Trophoblast cell (in vitro differentiated cells and primary cell): Measurements from ENCODE around the gene ARAP2.

Experiments used
- DNase-seq, 2 donors: peaks; one replicate each; pipeline ENCODE4 v3.0.0-alpha.2; 2016
- H2AFZ ChIP-seq: 2 replicates; pipeline ENCODE4 v1.6.1; 2013; ENCODE audit warnings: low read length, moderate library complexity, mild to moderate bottlenecking; ENCODE audit not compliant: insufficient read depth, poor library complexity
- H2AK5ac ChIP-seq: 2 replicates; pipeline ENCODE4 v1.6.1; 2013; ENCODE audit warnings: mild to moderate bottlenecking, low read length
- H2BK120ac ChIP-seq: 2 replicates; pipeline ENCODE4 v1.6.1; 2013; ENCODE audit warnings: low read length, mild to moderate bottlenecking, moderate library complexity; ENCODE audit not compliant: insufficient read depth, poor library complexity
- H2BK12ac ChIP-seq: 2 replicates; pipeline ENCODE4 v1.6.1; 2013; ENCODE audit warnings: mild to moderate bottlenecking, low read length, moderate library complexity
- H2BK5ac ChIP-seq: 2 replicates; pipeline ENCODE4 v1.6.1; 2013; ENCODE audit warnings: low read length, low read depth, moderate library complexity, mild to moderate bottlenecking; ENCODE audit not compliant: poor library complexity
- H3K14ac ChIP-seq: 2 replicates; pipeline ENCODE4 v1.6.1; 2013; ENCODE audit warnings: mild to moderate bottlenecking, low read length
- H3K18ac ChIP-seq: 2 replicates; pipeline ENCODE4 v1.6.1; 2013; ENCODE audit warnings: mild to moderate bottlenecking, low read length
- H3K23ac ChIP-seq: 2 replicates; pipeline ENCODE4 v1.6.1; 2013; ENCODE audit warnings: low read length
- H3K27ac ChIP-seq: 2 replicates; pipeline ENCODE4 v1.5.1; 2013; ENCODE audit warnings: low read depth, mild to moderate bottlenecking, inconsistent platforms, low read length, moderate library complexity
- H3K27me3 ChIP-seq: 2 replicates; pipeline ENCODE4 v1.6.1; 2013; ENCODE audit warnings: inconsistent platforms, mild to moderate bottlenecking, low read length, moderate library complexity; ENCODE audit not compliant: insufficient read depth
- H3K36me3 ChIP-seq, 2 experiments: 1 replicate in 1 of 2; 2 replicates in 1 of 2; pipeline ENCODE4 v1.6.1; 2013; ENCODE audit warnings: low read length in 2 of 2, mild to moderate bottlenecking in 2 of 2, moderate library complexity in 1 of 2; ENCODE audit not compliant: insufficient read depth in 2 of 2, control insufficient read depth in 1 of 2
- H3K4ac ChIP-seq: 2 replicates; pipeline ENCODE4 v1.6.1; 2013; ENCODE audit warnings: low read depth, mild to moderate bottlenecking, low read length, moderate library complexity
- H3K4me1 ChIP-seq, 2 experiments: 1 replicate in 1 of 2; 2 replicates in 1 of 2; pipeline ENCODE4 v1.6.1; 2013; ENCODE audit warnings: low read length in 2 of 2, mild to moderate bottlenecking in 2 of 2, moderate library complexity in 1 of 2; ENCODE audit not compliant: insufficient read depth in 2 of 2, control insufficient read depth in 1 of 2
- H3K4me2 ChIP-seq: 2 replicates; pipeline ENCODE4 v1.6.1; 2013; ENCODE audit warnings: inconsistent platforms, mild to moderate bottlenecking, low read length, moderate library complexity
- H3K4me3 ChIP-seq: 2 replicates; pipeline ENCODE4 v1.5.1; 2013; ENCODE audit warnings: mild to moderate bottlenecking, low read depth, low read length, inconsistent platforms
- H3K79me1 ChIP-seq: one replicate; pipeline ENCODE4 v1.6.1; 2013; ENCODE audit warnings: low read length
- H3K79me2 ChIP-seq: 2 replicates; pipeline ENCODE4 v1.6.1; 2013; ENCODE audit warnings: low read length, mild to moderate bottlenecking; ENCODE audit not compliant: control insufficient read depth, insufficient read depth, poor library complexity
- H3K9ac ChIP-seq: 2 replicates; pipeline ENCODE4 v1.6.1; 2013; ENCODE audit warnings: mild to moderate bottlenecking, low read length
- H3K9me3 ChIP-seq: 2 replicates; pipeline ENCODE4 v1.6.1; 2013; ENCODE audit warnings: low read depth, mild to moderate bottlenecking, control low read depth, inconsistent platforms, low read length; ENCODE audit not compliant: insufficient read depth
- H4K12ac ChIP-seq: 2 replicates; pipeline ENCODE4 v1.6.1; 2013; ENCODE audit warnings: low read depth, mild to moderate bottlenecking, low read length, moderate library complexity
- H4K8ac ChIP-seq: 2 replicates; pipeline ENCODE4 v1.6.1; 2013; ENCODE audit warnings: low read depth, mild to moderate bottlenecking, low read length, moderate library complexity
- H4K91ac ChIP-seq: one replicate; pipeline ENCODE4 v1.6.1; 2013; ENCODE audit warnings: low read depth, mild to moderate bottlenecking, low read length, moderate library complexity
- WGBS: extraction: QIAGEN DNeasy Blood & Tissue Kit; methylation state at CpG from one replicate; pipeline ENCODE4 v1.1.7; 2013; ENCODE audit warnings: missing lambda C conversion rate; ENCODE audit not compliant: insufficient read length, insufficient coverage; ENCODE audit errors: extremely low coverage; 5-methylcytosine and 5-hydroxymethylcytosine counted together

The ARAP2 gene

DNA sequence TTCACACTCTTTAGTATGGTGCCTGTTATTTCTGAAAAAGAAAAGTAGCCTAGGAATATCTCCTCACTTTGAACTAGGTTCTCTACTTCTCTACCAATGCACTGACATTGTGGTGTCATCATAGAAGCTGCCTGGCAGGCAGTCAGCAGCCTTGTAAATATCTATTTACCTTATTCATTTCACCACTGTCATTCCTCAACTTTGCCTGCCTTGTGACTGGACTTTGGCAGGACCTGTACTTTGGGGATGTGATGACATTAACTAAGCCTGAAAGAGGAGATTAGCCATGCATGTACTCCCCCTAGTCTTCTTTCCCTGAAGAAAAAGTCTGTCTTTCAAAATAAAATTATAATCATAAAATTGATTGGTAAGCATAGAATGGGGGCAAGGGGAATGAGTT is 207.2 kb downstream of the ARAP2 start:
- H3K4me3 ChIP-seq = no peak overlapping the region
- H4K12ac ChIP-seq = no peak overlapping the region
- H3K9ac ChIP-seq = peak overlapping the region; percentile 43
- no peak overlapping the region for H3K4me2 ChIP-seq
- no peak overlapping the region for H2AK5ac ChIP-seq
- H3K27me3 ChIP-seq = no peaks in the 10 kb centered on the region
- no peaks in the 10 kb centered on the region for H3K36me3 ChIP-seq
- no peaks in the 10 kb centered on the region for H3K79me2 ChIP-seq
- H3K4me1 ChIP-seq = no peaks in the 10 kb centered on the region
- no peak overlapping the region for H2BK12ac ChIP-seq
- DNase-seq = no peak
- no peak overlapping the region for H2BK5ac ChIP-seq
- H3K23ac ChIP-seq = no peak overlapping the region
- no peak overlapping the region for H4K8ac ChIP-seq
- H3K9me3 ChIP-seq = no peaks in the 10 kb centered on the region
- no peak overlapping the region for H4K91ac ChIP-seq
- H3K4ac ChIP-seq = no peak overlapping the region
- H3K27ac ChIP-seq = no peak overlapping the region
- no peak overlapping the region for H3K18ac ChIP-seq
- no peaks in the 10 kb centered on the region for H3K79me1 ChIP-seq
- H2AFZ ChIP-seq = no peak overlapping the region
- H3K14ac ChIP-seq = no peak overlapping the region
- H2BK120ac ChIP-seq = no peak overlapping the region

DNA sequence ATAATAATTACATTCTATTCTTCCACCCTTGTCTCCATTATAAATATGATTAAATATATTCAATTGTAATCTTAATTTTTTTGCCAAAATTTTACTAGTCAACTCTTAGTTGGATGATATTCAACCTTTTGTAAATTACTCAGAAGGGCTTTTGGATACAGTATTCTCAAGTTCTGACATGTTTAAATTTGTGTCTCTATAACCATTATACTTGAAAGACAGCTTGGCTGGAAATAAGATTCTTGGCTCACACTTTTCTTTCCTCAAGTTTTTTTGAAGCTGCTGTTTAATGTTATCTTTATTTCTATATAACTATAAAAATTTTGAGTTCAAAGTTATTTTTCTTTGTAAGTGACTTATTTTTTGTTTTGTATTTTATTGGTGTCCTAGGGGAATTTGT is 214.4 kb downstream of the ARAP2 start:
- no peak overlapping the region for H2BK120ac ChIP-seq
- no peak overlapping the region for H4K12ac ChIP-seq
- H2BK12ac ChIP-seq = no peak overlapping the region
- no peaks in the 10 kb centered on the region for H3K79me2 ChIP-seq
- no peaks in the 10 kb centered on the region for H3K27me3 ChIP-seq
- H3K4me3 ChIP-seq = no peak overlapping the region
- H3K9ac ChIP-seq = no peak overlapping the region
- no peak overlapping the region for H3K23ac ChIP-seq
- no peaks in the 10 kb centered on the region for H3K4me1 ChIP-seq
- no peak overlapping the region for H4K91ac ChIP-seq
- no peak overlapping the region for H2AK5ac ChIP-seq
- no peak overlapping the region for H3K27ac ChIP-seq
- H3K4me2 ChIP-seq = no peak overlapping the region
- H3K18ac ChIP-seq = no peak overlapping the region
- H3K4ac ChIP-seq = no peak overlapping the region
- no peaks in the 10 kb centered on the region for H3K36me3 ChIP-seq
- no peak for DNase-seq
- no peak overlapping the region for H3K14ac ChIP-seq
- no peaks in the 10 kb centered on the region for H3K9me3 ChIP-seq
- no peak overlapping the region for H2AFZ ChIP-seq
- no peaks in the 10 kb centered on the region for H3K79me1 ChIP-seq
- no peak overlapping the region for H4K8ac ChIP-seq
- H2BK5ac ChIP-seq = no peak overlapping the region

DNA sequence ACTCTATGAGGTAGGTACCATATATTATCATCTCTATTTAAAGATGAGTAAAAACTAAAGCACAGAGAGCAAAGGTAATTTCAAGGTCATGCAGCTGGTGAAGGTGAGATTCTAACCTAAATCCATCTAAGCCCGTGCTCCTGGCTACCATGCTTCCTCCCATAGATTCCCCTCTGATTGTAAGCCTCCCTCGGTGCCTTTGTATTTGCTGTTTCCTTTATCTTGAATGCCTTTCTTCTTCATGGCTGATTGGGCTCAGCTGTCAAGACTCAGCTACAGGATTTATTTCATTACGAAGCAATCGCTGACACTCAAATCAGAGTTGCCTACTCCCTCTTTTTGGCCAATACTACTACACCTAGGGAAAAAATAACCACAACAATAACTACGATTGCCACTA is 217.1 kb downstream of the ARAP2 start:
- Histone ChIP-seq H3K14ac (no peak overlapping the region), H2BK5ac (no peak overlapping the region), H2BK120ac (no peak overlapping the region), H3K27ac (no peak overlapping the region), H4K91ac (no peak overlapping the region), H3K23ac (no peak overlapping the region), H3K9me3 (no peaks in the 10 kb centered on the region), H2AFZ (no peak overlapping the region), H3K36me3 (no peaks in the 10 kb centered on the region), H3K4me1 (no peaks in the 10 kb centered on the region), H3K4ac (no peak overlapping the region), H4K8ac (no peak overlapping the region), H3K79me1 (no peaks in the 10 kb centered on the region), H3K4me3 (no peak overlapping the region), H2AK5ac (no peak overlapping the region), H3K18ac (no peak overlapping the region), H3K9ac (no peak overlapping the region), H4K12ac (no peak overlapping the region), H2BK12ac (no peak overlapping the region), H3K4me2 (no peak overlapping the region), H3K79me2 (no peaks in the 10 kb centered on the region), H3K27me3 (no peaks in the 10 kb centered on the region)
- WGBS = no CpG with 5 or more reads among the region's 5 CpGs
- DNase-seq = no peak

DNA sequence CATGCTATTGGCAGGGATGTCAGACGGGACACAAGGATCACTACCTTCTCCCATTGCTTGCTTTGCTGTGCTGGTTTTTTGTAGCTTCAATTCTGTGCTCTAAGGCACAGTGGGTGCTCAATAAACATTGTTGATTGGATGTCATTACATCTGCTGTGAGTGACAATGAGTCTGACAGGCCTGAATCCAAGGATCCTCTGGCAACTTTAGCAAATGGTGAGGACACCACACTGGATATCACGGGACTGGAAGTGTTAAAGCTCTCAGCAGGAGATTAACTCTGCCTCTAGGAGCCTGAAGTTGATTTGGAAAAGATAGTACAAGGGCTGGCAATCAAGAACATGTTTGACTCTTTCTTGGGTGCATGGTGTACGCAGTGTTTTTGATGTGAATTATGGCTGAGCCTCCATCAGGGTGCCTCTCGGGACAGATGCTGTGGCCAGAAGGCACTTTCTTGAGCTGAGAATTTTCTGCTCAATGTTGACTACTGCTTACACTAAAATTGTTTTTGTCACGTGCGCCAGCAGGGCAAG is 217.9 kb downstream of the ARAP2 start:
- H4K91ac ChIP-seq = no peak overlapping the region
- H3K18ac ChIP-seq = no peak overlapping the region
- H3K4ac ChIP-seq = no peak overlapping the region
- H3K79me2 ChIP-seq = no peaks in the 10 kb centered on the region
- H2BK120ac ChIP-seq = no peak overlapping the region
- no peak overlapping the region for H4K12ac ChIP-seq
- no peak overlapping the region for H2BK12ac ChIP-seq
- H3K9me3 ChIP-seq = no peaks in the 10 kb centered on the region
- no peak overlapping the region for H2BK5ac ChIP-seq
- no peak overlapping the region for H3K4me2 ChIP-seq
- WGBS = no CpG with 5 or more reads among the region's 6 CpGs
- H2AFZ ChIP-seq = no peak overlapping the region
- H3K4me1 ChIP-seq = no peaks in the 10 kb centered on the region
- H3K9ac ChIP-seq = no peak overlapping the region
- no peak overlapping the region for H3K14ac ChIP-seq
- no peaks in the 10 kb centered on the region for H3K79me1 ChIP-seq
- H4K8ac ChIP-seq = no peak overlapping the region
- H3K23ac ChIP-seq = no peak overlapping the region
- H3K4me3 ChIP-seq = no peak overlapping the region
- H3K27me3 ChIP-seq = no peaks in the 10 kb centered on the region
- H3K27ac ChIP-seq = no peak overlapping the region
- H2AK5ac ChIP-seq = no peak overlapping the region
- H3K36me3 ChIP-seq = no peaks in the 10 kb centered on the region
- DNase-seq = no peak
